Activated CD4-positive, alpha-beta T cell treated with anti-CD3 and anti-CD28 coated beads, Interleukin-2, amount 10 ng/mL, durations not matched to agents 7 days and 5 days (primary cell): ENCODE measurements around the gene AHNAK. TPM values are rescaled to one million over a fixed set of nuclear protein-coding genes. Genes with fewer than 3 reads are reported as not detected.
"Not testable (repeated sequence)": the region's sequence is repeated elsewhere in the genome, so short reads cannot be mapped to it uniquely, and the experiment has no call there.

ENCODE experiments used
- CTCF ChIA-PET: fragments of 350-600 bp; sonication (Branson Sonifier 250); formaldehyde crosslinking; loops from one replicate; lab custom pipeline; 2021; ENCODE audit warnings: antibody characterized with exemption; lab: Charles Lee
- POLR2A ChIA-PET: fragments of 350-600 bp; sonication (Branson Sonifier 250); formaldehyde crosslinking; loops from one replicate; lab custom pipeline; 2021; ENCODE audit warnings: antibody characterized with exemption; lab: Charles Lee
- DNase-seq: peaks from one replicate; pipeline ENCODE4 v3.0.0-alpha.2; 2020
- H3K27ac Mint-ChIP-seq: one replicate; pipeline ENCODE4 v1.8.0; 2021; ENCODE audit warnings: mild to moderate bottlenecking, moderate library complexity, mixed read lengths
- H3K27me3 Mint-ChIP-seq: one replicate; pipeline ENCODE4 v1.8.0; 2021; ENCODE audit warnings: mixed read lengths
- H3K36me3 Mint-ChIP-seq: one replicate; pipeline ENCODE4 v1.8.0; 2021; ENCODE audit warnings: low read depth, mixed read lengths
- H3K4me1 Mint-ChIP-seq: one replicate; pipeline ENCODE4 v1.8.0; 2021; ENCODE audit warnings: mixed read lengths
- H3K4me3 Mint-ChIP-seq: one replicate; pipeline ENCODE4 v1.8.0; 2021; ENCODE audit warnings: mild to moderate bottlenecking, moderate library complexity, mixed read lengths
- H3K9me3 Mint-ChIP-seq: one replicate; pipeline ENCODE4 v1.8.0; 2021; ENCODE audit warnings: mixed read lengths
- microRNA-seq: library from miRNA; unstranded; fragments of <30 nt; microRNA quantifications from one replicate; pipeline ENCODE4 v1.2.0, GENCODE V29; 2021; ENCODE audit warnings: borderline microRNAs expressed, borderline replicate concordance
- total RNA-seq, 2 experiments: library from RNA; stranded (reverse); gene quantifications; one replicate each; pipeline ENCODE4 v1.2.3, GENCODE V29; 2021

Gene AHNAK
- total RNA-seq, 2 experiments from 2014 or later: 206 to 237 TPM

GRCh38 chr11:62386083-62386482, 160.5 kb downstream of the AHNAK start:
- ChIA-PET POLR2A (interaction anchor here (0.6 kb wide), 1 partner anchor 497 kb away, joined by 3 read pairs; no protein-coding TSS in a partner anchor), CTCF (interaction anchor here (0.9 to 1.1 kb wide), 3 partner anchors 16 to 157 kb away, joined by 3 to 5 read pairs (median 4); no protein-coding TSS in a partner anchor)
- H3K27me3 Mint-ChIP-seq, H3K27ac Mint-ChIP-seq, H3K36me3 Mint-ChIP-seq, H3K4me3 Mint-ChIP-seq, H3K9me3 Mint-ChIP-seq: not testable (repeated sequence)
- H3K4me1 Mint-ChIP-seq: peaks cover 18% of the 10 kb centered on the region
- peak; percentile 40 for DNase-seq

- POLR2A ChIA-PET: no interaction called here
- Mint-ChIP-seq H3K36me3 (no peaks in the 10 kb centered on the region), H3K4me3 (no peak overlapping the region), H3K27me3 (peaks cover 15% of the 10 kb centered on the region), H3K4me1 (peaks cover 22% of the 10 kb centered on the region), H3K27ac (no peak overlapping the region), H3K9me3 (no peaks in the 10 kb centered on the region)
- CTCF ChIA-PET: no interaction called here
- no peak for DNase-seq
Measured at GRCh38 chr11:62383822-62384221, 162.8 kb downstream of the AHNAK start.

Small RNA genes lying within 50 kb of the gene (microRNA-seq; reads per million reads assigned to microRNA genes)
- 0.84 reads per million for gene MIR6747

Other genes with a start within 250 kb of the AHNAK start
- not detected for gene SCGB1D4, start 247.7 kb downstream of the AHNAK start, total RNA-seq
- 1 to 10 TPM in 1 of 2 experiments, under 1 TPM in 1; 0.84 to 1.2 TPM for gene ASRGL1, start 209.4 kb downstream of the AHNAK start, total RNA-seq
- gene SCGB1A1, start 127.8 kb downstream of the AHNAK start, total RNA-seq: not detected
- gene EEF1G, start 27.1 kb upstream of the AHNAK start, total RNA-seq: 1,000 to 10,000 TPM; 1,239 to 1,470 TPM
- 10 to 100 TPM; 24.1 to 26.0 TPM for gene TUT1, start 44.7 kb upstream of the AHNAK start, total RNA-seq
- 100 to 1,000 TPM; 270 to 299 TPM for gene MTA2, start 55.1 kb upstream of the AHNAK start, total RNA-seq
- gene EML3, start 66.0 kb upstream of the AHNAK start, total RNA-seq: 100 to 1,000 TPM; 137 to 144 TPM
- gene ROM1, start 66.5 kb upstream of the AHNAK start, total RNA-seq: 1 to 10 TPM; 1.0 to 1.3 TPM
- gene B3GAT3, start 75.2 kb upstream of the AHNAK start, total RNA-seq: 10 to 100 TPM; 63.4 to 71.1 TPM
- gene GANAB, start 99.8 kb upstream of the AHNAK start, total RNA-seq: 100 to 1,000 TPM; 290 to 291 TPM
- 10 to 100 TPM; 26.3 to 27.6 TPM for gene INTS5, start 106.5 kb upstream of the AHNAK start, total RNA-seq
- gene C11orf98, start 118.4 kb upstream of the AHNAK start, total RNA-seq: 10 to 100 TPM; 86.0 to 93.9 TPM
- 10 to 100 TPM; 11.0 to 18.2 TPM for gene CSKMT, start 118.5 kb upstream of the AHNAK start, total RNA-seq
- 1 to 10 TPM; 6.7 to 7.4 TPM for gene UQCC3, start 124.9 kb upstream of the AHNAK start, total RNA-seq
- 10 to 100 TPM; 19.5 to 21.3 TPM for gene LBHD1, start 125.5 kb upstream of the AHNAK start, total RNA-seq
- 100 to 1,000 TPM; 126 to 146 TPM for gene UBXN1, start 132.3 kb upstream of the AHNAK start, total RNA-seq
- gene LRRN4CL, start 142.7 kb upstream of the AHNAK start, total RNA-seq: under 1 TPM; 0.17 to 0.40 TPM
- gene BSCL2, start 160.6 kb upstream of the AHNAK start, total RNA-seq: 10 to 100 TPM; 28.3 to 41.0 TPM
- gene GNG3, start 160.9 kb upstream of the AHNAK start, total RNA-seq: not detected
- gene HNRNPUL2, start 180.7 kb upstream of the AHNAK start, total RNA-seq: 10 to 100 TPM; 67.9 to 69.0 TPM
- gene TTC9C, start 181.7 kb upstream of the AHNAK start, total RNA-seq: 10 to 100 TPM; 51.1 to 59.9 TPM
- 10 to 100 TPM; 14.3 to 18.5 TPM for gene ZBTB3, start 207.4 kb upstream of the AHNAK start, total RNA-seq
- 10 to 100 TPM; 87.2 to 99.8 TPM for gene POLR2G, start 214.8 kb upstream of the AHNAK start, total RNA-seq
- 10 to 100 TPM; 17.7 to 19.4 TPM for gene TAF6L, start 224.6 kb upstream of the AHNAK start, total RNA-seq
- 10 to 100 TPM; 46.8 to 55.9 TPM for gene TMEM179B, start 240.6 kb upstream of the AHNAK start, total RNA-seq
- gene TMEM223, start 245.2 kb upstream of the AHNAK start, total RNA-seq: 10 to 100 TPM; 17.9 to 19.4 TPM